Measurements from ENCODE around the gene GABRB3.
A peak's percentile ranks its signal among the peaks of the same experiment; 100 is the strongest.

GABRB3 gene

DNA sequence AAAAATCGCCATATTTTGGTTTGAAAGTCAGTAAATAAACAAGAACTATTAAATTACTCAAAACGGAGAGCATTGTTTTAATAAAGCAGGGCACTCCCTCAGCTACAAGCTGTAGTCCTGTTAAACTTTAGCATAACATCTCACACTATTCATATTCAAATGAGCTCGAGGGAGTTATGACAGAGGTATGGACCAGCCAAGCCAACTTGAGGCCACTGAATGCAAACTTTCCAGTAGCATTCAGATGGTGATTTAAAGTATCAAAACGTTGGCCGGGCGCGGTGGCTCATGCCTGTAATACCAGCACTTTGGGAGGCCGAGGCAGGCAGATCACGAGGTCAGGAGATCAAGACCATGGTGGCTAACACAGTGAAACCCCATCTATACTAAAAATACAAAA, 132.9 kb downstream of the GABRB3 start:
- Mint-ChIP-seq H3K4me1 (ENCODE audit: low read depth) (no peaks in the 10 kb centered on the region), H3K4me3 (no peak overlapping the region), H3K36me3 (no peaks in the 10 kb centered on the region), H3K9me3 (ENCODE audit: low read depth) (peaks cover 5% of the 10 kb centered on the region), H3K27ac (no peak overlapping the region), H3K27me3 (no peaks in the 10 kb centered on the region)

GRCh38 chr15:26635614-26636013, 137.3 kb downstream of the GABRB3 start:
- Mint-ChIP-seq H3K4me3 (no peak overlapping the region), H3K36me3 (no peaks in the 10 kb centered on the region), H3K27me3 (no peaks in the 10 kb centered on the region), H3K27ac (no peak overlapping the region), H3K4me1 (ENCODE audit: low read depth) (no peaks in the 10 kb centered on the region), H3K9me3 (ENCODE audit: low read depth) (no peaks in the 10 kb centered on the region)

- no peak overlapping the region for H3K4me3 Mint-ChIP-seq
- H3K4me1 Mint-ChIP-seq (ENCODE audit: low read depth) = no peaks in the 10 kb centered on the region
- H3K27ac Mint-ChIP-seq = no peak overlapping the region
- no peaks in the 10 kb centered on the region for H3K27me3 Mint-ChIP-seq
- no peaks in the 10 kb centered on the region for H3K9me3 Mint-ChIP-seq (ENCODE audit: low read depth)
- no peaks in the 10 kb centered on the region for H3K36me3 Mint-ChIP-seq
Measured at GRCh38 chr15:26635105-26635504, 137.8 kb downstream of the GABRB3 start.

DNA sequence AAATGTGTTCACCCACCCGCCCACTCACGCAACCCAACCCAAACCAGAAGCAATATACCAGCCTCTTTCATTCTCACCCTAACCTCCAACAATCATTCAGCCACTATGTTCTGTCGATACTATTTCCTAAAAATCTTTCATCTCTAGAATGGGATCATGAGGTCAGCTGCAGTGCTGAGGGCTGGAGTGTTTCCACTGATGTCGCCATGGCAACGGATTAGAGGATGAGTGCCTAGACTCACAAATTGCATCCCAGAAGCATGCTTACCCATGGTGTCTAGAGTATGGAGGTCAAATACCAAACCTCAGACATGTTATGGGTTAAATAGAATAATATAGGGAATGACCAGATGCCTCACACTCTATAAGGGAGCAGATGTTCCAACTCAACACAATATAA, 138.5 kb downstream of the GABRB3 start:
- no peaks in the 10 kb centered on the region for H3K4me1 Mint-ChIP-seq (ENCODE audit: low read depth)

DNA sequence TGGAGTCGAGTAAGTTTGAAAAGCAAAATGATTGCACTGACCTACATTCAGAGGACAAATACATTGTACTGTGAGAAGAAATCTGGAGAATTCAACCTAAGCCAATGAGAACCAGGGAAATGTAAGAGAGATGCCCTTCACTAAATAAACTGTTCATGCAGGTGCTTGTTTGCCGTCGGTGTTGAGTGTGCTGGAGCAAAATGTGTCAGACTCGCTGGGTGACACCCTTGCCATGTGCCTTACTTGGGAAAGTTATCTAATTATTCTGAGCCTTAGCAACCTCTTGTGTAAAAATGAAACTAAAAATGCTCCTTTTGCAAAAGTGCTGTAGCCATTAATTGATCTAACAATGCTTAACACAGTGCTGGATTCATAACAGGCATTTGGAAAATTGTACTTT, 140.4 kb downstream of the GABRB3 start:
- H3K27me3 Mint-ChIP-seq = no peaks in the 10 kb centered on the region
- no peak overlapping the region for H3K27ac Mint-ChIP-seq
- H3K4me3 Mint-ChIP-seq = no peak overlapping the region
- no peaks in the 10 kb centered on the region for H3K36me3 Mint-ChIP-seq
- no peaks in the 10 kb centered on the region for H3K4me1 Mint-ChIP-seq (ENCODE audit: low read depth)
- no peaks in the 10 kb centered on the region for H3K9me3 Mint-ChIP-seq (ENCODE audit: low read depth)

More for the DNA sequence above, 138.5 kb downstream of the GABRB3 start:
- Mint-ChIP-seq H3K36me3 (no peaks in the 10 kb centered on the region), H3K27me3 (no peaks in the 10 kb centered on the region), H3K27ac (no peak overlapping the region), H3K9me3 (ENCODE audit: low read depth) (no peaks in the 10 kb centered on the region), H3K4me3 (no peak overlapping the region)

DNA sequence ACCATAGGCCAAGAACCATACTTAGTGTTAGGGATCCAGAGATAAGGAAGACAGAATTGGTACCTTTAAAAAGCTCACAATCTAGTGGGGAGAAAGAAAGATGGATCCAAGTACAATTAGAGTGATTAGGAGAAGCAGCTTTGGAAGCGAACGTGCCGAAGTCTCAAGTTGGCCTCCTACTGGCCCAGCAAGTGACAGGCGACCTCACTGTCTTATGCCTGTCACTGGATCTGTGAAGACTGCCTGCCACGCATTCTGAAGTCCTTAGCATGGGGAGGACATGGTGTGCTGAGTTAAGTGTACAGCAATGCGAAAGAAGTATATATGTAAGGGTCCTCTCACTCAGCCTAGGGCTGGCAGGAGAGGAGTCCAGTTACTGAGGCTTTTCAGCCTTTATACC, 141.0 kb downstream of the GABRB3 start:
- Mint-ChIP-seq H3K27ac (no peak overlapping the region), H3K4me1 (ENCODE audit: low read depth) (no peaks in the 10 kb centered on the region), H3K27me3 (no peaks in the 10 kb centered on the region), H3K36me3 (no peaks in the 10 kb centered on the region), H3K9me3 (ENCODE audit: low read depth) (no peaks in the 10 kb centered on the region), H3K4me3 (no peak overlapping the region)

DNA sequence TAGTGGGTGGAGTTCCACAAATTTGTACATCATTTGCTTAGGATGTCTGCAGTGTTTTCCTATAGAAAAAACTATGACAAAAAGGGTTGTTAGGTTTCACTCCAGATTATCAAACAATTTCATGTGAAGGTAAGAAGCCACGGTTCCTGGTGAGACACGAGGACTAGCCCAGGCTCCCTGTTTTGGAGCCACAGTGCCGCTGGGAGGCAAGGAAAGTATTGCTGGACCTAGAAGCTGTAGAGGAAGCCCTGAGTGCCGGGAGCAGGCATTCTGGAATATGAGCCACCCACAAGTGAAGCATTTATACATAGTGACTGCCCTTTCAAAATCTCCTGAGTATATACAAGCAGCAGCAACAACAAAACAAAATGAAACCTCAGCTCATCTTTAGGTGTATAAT, 142.0 kb downstream of the GABRB3 start:
- Mint-ChIP-seq H3K27ac (no peak overlapping the region), H3K36me3 (no peaks in the 10 kb centered on the region), H3K4me1 (ENCODE audit: low read depth) (no peaks in the 10 kb centered on the region), H3K9me3 (ENCODE audit: low read depth) (peaks cover 4% of the 10 kb centered on the region), H3K27me3 (no peaks in the 10 kb centered on the region), H3K4me3 (no peak overlapping the region)

GRCh38 chr15:26628879-26629529, 143.9 kb downstream of the GABRB3 start:
- no peak overlapping the region for H3K27ac Mint-ChIP-seq
- peaks cover 4% of the 10 kb centered on the region for H3K9me3 Mint-ChIP-seq (ENCODE audit: low read depth)
- H3K4me1 Mint-ChIP-seq (ENCODE audit: low read depth) = no peaks in the 10 kb centered on the region
- no peaks in the 10 kb centered on the region for H3K36me3 Mint-ChIP-seq
- H3K27me3 Mint-ChIP-seq = no peaks in the 10 kb centered on the region
- peak overlapping the region; percentile 15 for H3K4me3 Mint-ChIP-seq

- Mint-ChIP-seq H3K4me3 (no peak overlapping the region), H3K4me1 (ENCODE audit: low read depth) (no peaks in the 10 kb centered on the region), H3K9me3 (ENCODE audit: low read depth) (peaks cover 4% of the 10 kb centered on the region), H3K27me3 (no peaks in the 10 kb centered on the region), H3K27ac (no peak overlapping the region), H3K36me3 (no peaks in the 10 kb centered on the region)
Measured at GRCh38 chr15:26628071-26628470, 144.8 kb downstream of the GABRB3 start.

- no peaks in the 10 kb centered on the region for H3K4me1 Mint-ChIP-seq (ENCODE audit: low read depth)
- no peaks in the 10 kb centered on the region for H3K36me3 Mint-ChIP-seq
- no peak overlapping the region for H3K27ac Mint-ChIP-seq
- H3K4me3 Mint-ChIP-seq = no peak overlapping the region
- H3K9me3 Mint-ChIP-seq (ENCODE audit: low read depth) = peaks cover 8% of the 10 kb centered on the region
- no peaks in the 10 kb centered on the region for H3K27me3 Mint-ChIP-seq
Measured at GRCh38 chr15:26624128-26624527, 148.7 kb downstream of the GABRB3 start.

DNA sequence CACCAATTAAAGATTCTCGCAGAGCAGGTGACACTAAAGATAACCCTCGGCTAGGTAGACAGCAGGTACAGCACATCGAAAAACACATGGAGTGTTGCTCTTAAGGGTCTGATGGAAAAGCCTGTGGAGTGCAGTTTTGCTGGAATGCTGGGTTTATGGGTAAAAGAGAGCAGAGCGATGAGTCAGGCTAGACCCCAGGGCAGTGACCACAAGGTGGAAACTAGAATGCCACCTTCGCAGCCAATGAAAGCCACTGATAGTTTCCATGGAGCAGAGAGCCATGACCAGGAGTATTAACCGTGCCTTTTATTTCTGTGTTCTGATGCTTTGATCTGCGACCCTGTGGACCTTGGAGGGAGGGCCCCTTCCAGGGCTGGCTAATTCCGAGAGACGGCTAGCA, 149.8 kb downstream of the GABRB3 start:
- H3K4me1 Mint-ChIP-seq (ENCODE audit: low read depth) = no peaks in the 10 kb centered on the region
- H3K4me3 Mint-ChIP-seq = no peak overlapping the region
- H3K27me3 Mint-ChIP-seq = no peaks in the 10 kb centered on the region
- no peaks in the 10 kb centered on the region for H3K36me3 Mint-ChIP-seq
- peaks cover 8% of the 10 kb centered on the region for H3K9me3 Mint-ChIP-seq (ENCODE audit: low read depth)
- H3K27ac Mint-ChIP-seq = no peak overlapping the region

GRCh38 chr15:26621816-26622215, 151.1 kb downstream of the GABRB3 start:
- Mint-ChIP-seq H3K4me3 (no peak overlapping the region), H3K36me3 (no peaks in the 10 kb centered on the region), H3K27ac (no peak overlapping the region), H3K9me3 (ENCODE audit: low read depth) (peaks cover 8% of the 10 kb centered on the region), H3K27me3 (no peaks in the 10 kb centered on the region), H3K4me1 (ENCODE audit: low read depth) (no peaks in the 10 kb centered on the region)

- H3K4me1 Mint-ChIP-seq (ENCODE audit: low read depth) = no peaks in the 10 kb centered on the region
- peaks cover 4% of the 10 kb centered on the region for H3K9me3 Mint-ChIP-seq (ENCODE audit: low read depth)
- H3K27me3 Mint-ChIP-seq = no peaks in the 10 kb centered on the region
- H3K36me3 Mint-ChIP-seq = no peaks in the 10 kb centered on the region
- no peak overlapping the region for H3K4me3 Mint-ChIP-seq
- no peak overlapping the region for H3K27ac Mint-ChIP-seq
Measured at GRCh38 chr15:26620528-26621458, 152.1 kb downstream of the GABRB3 start.

- no peaks in the 10 kb centered on the region for H3K36me3 Mint-ChIP-seq
- H3K9me3 Mint-ChIP-seq (ENCODE audit: low read depth) = peaks cover 4% of the 10 kb centered on the region
- H3K4me3 Mint-ChIP-seq = no peak overlapping the region
- no peaks in the 10 kb centered on the region for H3K27me3 Mint-ChIP-seq
- no peak overlapping the region for H3K27ac Mint-ChIP-seq
- H3K4me1 Mint-ChIP-seq (ENCODE audit: low read depth) = no peaks in the 10 kb centered on the region
Measured at GRCh38 chr15:26615927-26616302, 157.0 kb downstream of the GABRB3 start.

GRCh38 chr15:26615188-26615926, 157.5 kb downstream of the GABRB3 start:
- Mint-ChIP-seq H3K4me3 (no peak overlapping the region), H3K36me3 (no peaks in the 10 kb centered on the region), H3K27me3 (no peaks in the 10 kb centered on the region), H3K4me1 (ENCODE audit: low read depth) (no peaks in the 10 kb centered on the region), H3K9me3 (ENCODE audit: low read depth) (peaks cover 10% of the 10 kb centered on the region), H3K27ac (no peak overlapping the region)
